NAMALWA (cell line): ENCODE results near the gene IGSF23.

Experiments used
- DNase-seq: peaks from one replicate; pipeline ENCODE4 v3.0.0-alpha.2; 2015; ENCODE audit warnings: low spot score

Gene IGSF23

DNA sequence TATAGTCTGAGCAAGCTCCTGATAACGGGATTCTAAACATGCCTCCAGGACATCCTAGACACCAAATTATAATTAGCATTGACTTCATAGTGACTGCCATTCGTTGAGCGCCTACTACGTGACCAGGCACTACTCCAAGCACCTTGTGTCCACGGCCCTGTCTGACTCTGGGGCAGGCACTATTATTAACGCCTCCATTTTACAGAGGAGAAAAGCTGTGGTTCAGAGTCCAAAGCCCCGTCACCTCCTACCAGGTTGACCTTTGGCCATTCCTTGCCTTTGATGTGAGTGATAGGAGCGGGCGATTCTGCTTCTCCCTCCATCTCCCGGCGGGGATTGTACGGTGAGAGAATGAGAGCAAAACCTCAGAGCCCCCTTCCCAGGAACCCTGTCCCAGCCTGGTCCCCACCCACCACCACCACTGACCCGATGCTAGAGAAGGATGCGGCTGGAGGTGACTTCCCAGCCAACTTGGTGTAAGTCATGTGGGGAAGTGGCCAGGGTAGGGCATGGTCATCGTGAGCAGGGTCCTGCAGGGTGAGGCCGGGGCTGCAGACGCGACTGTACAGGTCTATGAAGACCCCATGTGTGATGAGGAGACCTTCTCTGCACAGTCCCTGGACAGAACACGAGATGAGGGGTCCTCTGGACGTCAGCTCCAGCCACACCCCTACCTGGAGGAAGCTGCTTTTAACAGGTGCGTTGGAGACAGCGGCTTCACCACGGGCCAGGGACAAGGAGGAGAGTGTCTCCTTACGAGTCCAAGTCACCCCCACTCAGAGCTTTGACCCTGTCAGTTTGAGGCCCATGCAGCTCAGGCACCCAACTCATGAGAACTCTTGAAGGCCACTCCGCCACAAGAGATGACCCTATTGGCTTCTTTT, at the start of gene IGSF23:
IGSF23 (plus strand) TSS at position 269 of the 884 bp plus-strand sequence; CDS start at position 352, 83 bp downstream.
- no peak for DNase-seq

DNA sequence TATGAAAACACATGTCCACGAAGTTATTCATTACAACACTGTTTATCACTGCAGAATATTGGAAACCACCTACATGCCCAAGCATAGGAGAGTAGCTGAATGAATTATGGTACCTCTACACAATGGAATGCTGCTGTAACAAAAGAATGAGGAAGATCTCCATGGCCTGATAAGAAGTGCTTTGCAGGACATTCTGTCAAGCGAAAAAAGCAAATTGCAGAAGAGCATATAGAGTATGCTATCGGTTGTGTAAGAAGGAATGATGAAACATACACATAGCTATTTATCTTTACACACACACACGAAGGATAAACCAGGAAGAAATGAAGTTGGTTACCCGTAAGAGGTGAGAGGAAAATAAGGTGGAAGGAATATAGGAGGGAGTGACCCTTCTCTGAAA, 46.4 kb upstream of the IGSF23 start:
- no peak for DNase-seq

DNA sequence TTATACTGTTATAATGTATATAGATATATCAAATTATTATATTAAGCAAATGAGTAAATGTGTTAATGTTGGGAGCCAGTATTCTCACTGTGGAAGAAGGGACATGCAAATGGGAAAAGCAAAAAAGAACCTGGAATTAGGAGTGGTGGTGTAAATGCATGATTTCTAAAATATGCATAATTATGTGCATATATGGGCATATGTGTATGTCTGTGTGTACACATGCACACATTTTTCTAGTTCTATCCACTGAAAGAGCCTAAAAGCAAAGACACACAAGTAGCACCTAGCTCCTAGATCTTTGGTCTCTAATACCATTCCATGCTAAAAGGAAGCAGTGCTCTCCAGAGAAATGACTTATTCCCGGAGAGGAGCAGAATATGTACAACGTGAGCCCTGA, 45.6 kb upstream of the IGSF23 start:
- no peak for DNase-seq

GRCh38 chr19:44570603-44570983, 42.8 kb upstream of the IGSF23 start:
- no peak for DNase-seq

DNA sequence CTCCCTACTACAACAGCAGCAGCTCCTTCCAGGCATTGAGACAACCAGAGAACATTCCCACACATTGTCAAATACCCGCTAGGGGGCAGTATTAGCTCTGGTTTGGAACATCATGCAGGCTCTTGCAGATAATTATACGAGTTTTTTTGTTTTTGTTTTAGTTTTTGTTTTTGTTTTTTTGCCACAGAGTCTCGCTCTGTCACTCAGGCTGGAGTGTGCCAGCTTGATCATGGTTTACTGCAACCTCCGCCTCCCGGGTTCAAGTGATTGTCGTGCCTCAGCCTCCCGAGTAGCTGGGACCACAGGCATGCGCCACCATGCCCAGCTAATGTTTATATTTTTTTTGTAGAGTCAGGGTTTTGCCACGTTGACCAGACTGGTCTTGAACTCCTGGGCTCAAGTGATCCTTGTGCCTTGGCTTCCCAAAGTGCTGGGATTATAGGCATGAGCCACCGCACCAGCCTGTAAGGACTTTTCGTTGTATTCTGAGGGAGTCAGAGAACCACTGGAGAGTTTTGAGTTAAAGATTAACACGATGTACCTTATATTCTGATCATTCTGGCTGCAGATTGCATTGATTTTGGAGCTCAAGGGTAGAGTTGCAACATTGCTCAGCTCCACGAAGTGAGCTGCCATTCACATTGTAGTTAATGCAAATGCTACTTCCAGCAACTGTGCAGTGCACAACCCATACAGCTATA, 42.2 kb upstream of the IGSF23 start:
- peak; percentile 81 for DNase-seq

GRCh38 chr19:44571830-44572580, 41.4 kb upstream of the IGSF23 start:
- no peak for DNase-seq

GRCh38 chr19:44572581-44572900, 40.8 kb upstream of the IGSF23 start:
- no peak for DNase-seq

DNA sequence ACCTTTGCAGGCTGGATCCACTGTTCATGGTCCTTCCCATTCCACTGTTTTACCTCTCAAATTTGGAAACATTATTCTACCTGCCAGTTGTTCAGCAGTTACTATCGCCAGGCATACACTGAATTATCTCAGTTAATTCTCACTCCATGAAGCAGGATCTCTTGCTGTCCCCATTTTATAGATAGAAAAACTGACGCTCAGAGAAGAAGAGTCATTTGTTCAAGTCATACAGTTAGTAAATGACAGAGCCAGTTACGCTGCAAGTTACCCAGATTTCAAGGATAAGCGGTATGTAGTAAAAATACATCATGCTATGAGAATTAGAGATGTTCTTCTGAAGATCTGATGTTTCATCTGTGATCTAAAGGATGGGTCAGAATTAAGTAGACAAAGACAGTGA, 40.2 kb upstream of the IGSF23 start:
- DNase-seq = no peak

GRCh38 chr19:44573627-44574026, 39.7 kb upstream of the IGSF23 start:
- no peak for DNase-seq

DNA sequence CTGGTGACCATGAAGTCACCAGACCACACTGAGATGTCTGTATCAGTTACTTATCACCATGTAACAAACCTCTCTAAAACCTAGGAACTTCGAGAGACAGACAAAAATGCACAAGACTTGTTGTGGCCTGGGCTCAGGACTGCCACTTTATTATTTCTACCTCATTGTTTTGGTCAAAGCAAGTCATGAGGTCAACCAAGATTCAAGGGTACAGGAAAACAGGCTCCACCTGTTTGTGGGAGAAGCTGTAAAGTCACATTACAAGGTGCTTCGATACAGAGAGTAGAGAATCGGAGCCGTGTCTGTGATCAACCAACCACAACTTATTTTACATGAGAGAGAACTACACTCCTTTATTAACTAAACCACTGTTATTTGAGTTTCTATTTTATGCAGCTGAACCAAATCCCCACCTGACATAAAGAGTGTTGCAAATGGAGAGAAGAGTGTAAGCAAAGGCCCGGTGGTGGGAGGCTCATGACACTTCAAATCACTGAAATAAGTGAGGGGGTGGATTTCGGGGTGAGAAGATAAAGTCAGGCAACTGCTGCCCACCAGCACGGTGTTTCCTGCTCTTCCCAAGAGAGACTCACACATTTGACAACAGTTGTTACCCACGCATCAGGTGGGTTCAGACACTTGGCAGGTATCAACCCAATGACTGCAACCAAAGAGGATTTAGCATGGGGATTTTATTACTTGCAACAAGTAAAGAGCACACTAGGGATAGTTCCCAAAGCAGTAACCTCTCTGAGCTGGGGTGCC, 39.0 kb upstream of the IGSF23 start:
- DNase-seq = no peak

DNA sequence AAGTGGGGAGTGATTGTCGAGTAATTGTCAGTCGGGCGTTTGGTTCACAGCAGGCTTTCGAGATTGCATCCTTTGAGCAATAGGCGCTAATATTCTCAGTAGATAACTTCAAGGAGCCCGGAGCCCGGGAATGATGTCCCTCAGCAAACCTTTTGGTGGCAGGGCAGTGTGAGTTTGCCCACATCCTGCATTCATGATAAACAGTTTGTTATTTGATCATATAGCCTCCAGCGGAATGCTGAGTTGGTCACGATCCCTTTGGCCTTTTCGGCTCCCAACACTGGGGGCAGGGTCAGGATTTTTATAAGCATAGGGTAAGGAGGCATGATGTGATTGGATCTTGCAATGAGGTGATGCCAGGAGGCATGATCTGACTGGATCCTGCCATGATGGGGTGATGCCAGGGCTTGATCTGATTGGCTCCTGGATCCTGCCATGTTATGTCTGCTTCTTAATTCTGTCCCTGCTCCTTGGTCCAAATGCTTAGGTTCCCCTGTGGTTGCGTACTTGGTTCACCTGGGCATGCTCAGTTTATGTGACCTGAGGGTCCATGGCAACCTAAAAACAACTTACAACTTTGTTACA, 38.2 kb upstream of the IGSF23 start:
- DNase-seq = no peak

GRCh38 chr19:44576843-44577565, 36.4 kb upstream of the IGSF23 start:
- DNase-seq = peak; percentile 59

DNA sequence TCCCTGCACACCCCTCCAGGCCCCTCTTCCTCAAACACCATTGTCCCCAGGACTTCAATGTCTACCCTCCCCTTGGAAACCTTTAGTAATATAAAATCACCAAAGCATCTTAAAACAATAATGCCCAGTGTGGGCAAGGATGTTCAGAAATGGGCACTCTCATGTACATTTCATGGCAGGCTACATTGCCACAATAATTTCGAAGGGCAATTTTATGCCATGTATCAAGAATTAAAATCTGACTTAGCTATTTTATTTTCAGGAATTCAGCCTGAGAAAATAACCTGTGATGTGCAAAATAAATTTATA, 35.8 kb upstream of the IGSF23 start:
- DNase-seq = no peak

GRCh38 chr19:44579663-44580365, 33.5 kb upstream of the IGSF23 start:
- DNase-seq = no peak

DNA sequence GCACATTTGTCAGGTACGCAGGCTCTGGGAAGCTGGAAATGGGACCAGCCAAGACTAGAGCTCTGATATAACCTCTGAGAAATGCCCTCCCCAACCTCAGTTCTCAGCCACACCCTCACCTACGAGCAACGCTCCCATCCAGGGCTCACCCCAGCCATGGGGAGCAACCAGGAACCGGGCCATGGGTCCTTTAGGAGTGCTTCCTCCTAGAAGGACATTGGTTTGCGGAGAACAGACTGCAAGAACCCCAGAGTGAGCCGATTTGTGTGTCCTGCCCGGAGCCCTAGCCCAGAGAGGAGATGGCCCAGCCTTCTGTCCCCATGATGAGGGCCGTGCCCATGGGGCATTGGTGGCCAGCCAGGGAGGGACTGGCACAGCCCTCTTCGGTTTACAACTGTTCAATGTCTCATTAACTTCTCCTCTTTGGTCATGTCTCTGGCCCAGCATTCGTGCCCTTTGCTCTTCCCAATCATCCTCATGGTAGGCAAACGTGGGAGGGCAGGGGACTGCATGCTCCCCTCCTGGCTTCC, 32.9 kb upstream of the IGSF23 start:
- DNase-seq = no peak

DNA sequence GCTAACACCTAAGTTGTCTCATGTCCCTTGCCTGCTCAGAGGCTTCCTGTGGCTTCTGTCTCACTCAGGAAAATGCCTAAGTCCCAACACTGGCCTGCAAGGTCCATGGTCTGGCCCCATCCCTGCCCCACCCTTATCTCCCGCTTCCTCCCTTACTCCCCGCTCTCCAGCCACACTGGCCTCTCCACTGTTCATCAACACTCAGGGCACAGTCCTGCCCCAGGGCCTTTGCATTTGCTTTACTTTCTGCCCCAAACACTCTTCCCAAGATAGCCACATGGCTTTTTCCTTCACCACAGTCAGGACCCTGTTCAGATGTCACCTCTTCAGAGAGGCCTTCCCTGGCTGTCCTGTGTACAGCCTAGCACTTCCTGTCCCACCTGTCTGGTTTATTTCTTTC, 32.1 kb upstream of the IGSF23 start:
- DNase-seq = no peak

- DNase-seq = peak; percentile 30
Measured at GRCh38 chr19:44582581-44583265, 30.6 kb upstream of the IGSF23 start.

DNA sequence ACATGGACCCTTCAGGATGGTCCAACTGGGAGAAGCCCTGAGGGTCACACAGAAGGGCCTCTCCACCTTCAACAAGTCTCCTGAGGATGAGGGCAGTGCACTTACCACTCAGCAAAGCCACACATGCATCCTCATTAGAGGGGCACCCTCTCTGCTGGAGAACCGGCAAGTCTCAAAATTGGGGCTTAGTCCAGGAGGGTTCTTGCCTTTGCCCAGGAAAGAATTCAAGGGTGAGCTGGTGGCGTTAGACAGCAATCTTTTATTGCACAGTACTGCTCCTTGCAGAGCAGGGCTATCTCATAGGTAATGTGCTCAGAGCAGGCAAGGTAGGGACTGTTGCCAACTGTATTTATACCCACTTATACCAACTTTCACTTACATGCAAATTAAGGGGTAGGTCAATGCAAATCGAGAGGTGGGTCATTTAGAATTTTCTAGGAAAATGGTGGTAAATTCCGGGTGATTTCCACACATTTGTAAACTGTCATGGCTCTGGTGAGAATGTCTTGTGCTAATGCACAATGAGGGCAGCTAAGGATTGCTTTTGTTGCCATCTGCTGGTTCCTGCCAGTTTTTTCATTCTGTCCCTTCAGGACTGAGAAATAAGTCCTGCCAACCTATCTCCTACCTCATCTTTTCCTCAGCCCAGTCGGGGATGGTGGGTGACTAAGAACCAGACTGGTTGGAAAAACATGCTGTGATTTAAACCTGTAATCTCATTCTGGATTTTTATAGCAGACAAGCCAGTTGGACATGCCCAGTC, 27.8 kb upstream of the IGSF23 start:
- no peak for DNase-seq
